8988T (cell line): ENCODE data around the gene TMEM212.
"Not testable (repeated sequence)": the region's sequence is repeated elsewhere in the genome, so short reads cannot be mapped to it uniquely, and the experiment has no call there.

Experiments used
- DNase-seq: peaks from one replicate; pipeline ENCODE4 v3.0.0; 2011

The TMEM212 gene

GRCh38 chr3:171813278-171813896 is 29.8 kb upstream of the TMEM212 start:
- no peak for DNase-seq

DNA sequence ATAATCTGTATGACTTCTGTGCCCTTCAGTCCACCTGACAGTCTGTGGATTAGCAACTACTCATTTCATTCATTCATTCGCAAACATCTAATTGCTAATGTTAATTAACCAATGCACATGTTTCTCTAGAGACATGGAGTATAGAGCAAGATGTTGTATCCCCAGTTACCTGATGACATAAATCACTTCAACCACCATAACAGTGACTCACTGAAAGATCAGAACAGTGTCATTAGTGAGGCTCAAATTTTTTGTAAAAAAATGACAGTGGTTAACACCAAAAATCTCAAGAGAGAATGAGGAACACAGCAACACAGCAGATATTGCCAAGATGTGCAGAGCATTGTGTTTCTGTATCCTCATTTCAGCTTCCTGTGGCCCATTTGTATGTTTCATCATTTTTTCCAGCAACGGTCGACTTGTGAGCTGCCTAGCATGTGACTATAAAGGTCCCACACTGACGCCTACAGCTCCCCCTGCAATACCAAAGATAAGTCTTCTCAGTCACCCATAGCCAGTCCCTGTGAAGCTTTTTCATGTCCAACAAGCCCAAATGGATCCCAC is 29.2 kb upstream of the TMEM212 start:
- no peak for DNase-seq

DNA sequence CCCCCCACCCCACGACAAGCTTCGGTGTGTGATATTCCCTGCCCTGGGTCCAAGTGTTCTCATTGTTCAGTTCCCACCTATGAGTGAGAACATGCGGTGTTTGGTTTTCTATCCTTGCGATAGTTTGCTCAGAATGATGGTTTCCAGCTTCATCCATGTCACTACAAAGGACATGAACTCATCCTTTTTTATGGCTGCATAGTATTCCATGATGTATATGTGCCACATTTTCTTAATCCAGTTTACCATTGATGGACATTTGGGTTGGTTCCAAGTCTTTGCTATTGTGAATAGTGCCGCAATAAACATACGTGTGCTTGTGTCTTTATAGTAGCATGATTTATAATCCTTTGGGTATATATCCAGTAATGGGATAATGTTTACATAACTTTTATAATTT is 28.5 kb upstream of the TMEM212 start:
- DNase-seq: not testable (repeated sequence)

GRCh38 chr3:171815973-171816595 is 27.1 kb upstream of the TMEM212 start:
- no peak for DNase-seq

GRCh38 chr3:171817074-171817800 is 25.9 kb upstream of the TMEM212 start:
- no peak for DNase-seq

- DNase-seq: no peak
These were observed 22.1 kb upstream of the TMEM212 start for GRCh38 chr3:171821044-171821443.

GRCh38 chr3:171821778-171822358 is 21.3 kb upstream of the TMEM212 start:
- DNase-seq: no peak

GRCh38 chr3:171822431-171823106 is 20.6 kb upstream of the TMEM212 start:
- DNase-seq: no peak

DNA sequence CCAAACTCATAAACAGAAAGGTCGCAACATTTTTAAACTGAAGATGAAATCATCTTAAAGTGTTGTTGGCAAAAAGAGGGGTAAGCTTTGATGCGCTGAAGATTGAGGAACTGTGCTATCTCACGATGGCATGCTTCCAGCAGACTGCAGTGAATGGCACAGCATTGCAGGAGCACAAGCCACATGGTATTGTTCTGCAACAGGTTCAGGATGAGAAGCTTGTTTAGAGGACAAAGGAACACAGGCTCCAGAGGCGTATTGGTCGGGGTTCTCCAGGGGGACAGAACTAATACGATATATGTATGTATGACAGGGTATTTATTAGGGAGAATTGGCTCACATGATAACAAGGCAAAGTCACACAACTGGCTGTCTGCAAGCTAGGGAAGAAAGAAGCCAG is 19.0 kb upstream of the TMEM212 start:
- no peak for DNase-seq

DNA sequence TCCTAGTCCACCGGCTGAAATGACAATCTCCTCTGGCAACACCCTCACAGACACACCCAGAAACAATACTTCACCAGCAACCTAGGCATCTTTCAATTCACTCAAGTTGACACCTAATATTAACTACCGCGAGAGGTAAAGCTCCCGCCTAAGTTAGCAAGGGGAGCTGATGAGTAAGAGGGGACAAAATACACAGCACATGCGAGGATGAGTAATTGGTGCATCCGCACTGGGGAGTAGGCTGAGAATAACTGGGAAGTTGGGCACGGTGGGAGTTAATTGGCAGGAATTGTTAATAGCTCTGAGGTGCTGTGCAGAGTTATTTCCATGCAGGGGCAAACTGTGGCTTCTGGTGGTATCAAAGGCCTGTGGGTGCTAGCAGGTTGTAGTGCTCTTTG is 18.3 kb upstream of the TMEM212 start:
- DNase-seq: no peak

GRCh38 chr3:171825222-171825828 is 17.8 kb upstream of the TMEM212 start:
- DNase-seq: no peak

GRCh38 chr3:171827385-171827784 is 15.8 kb upstream of the TMEM212 start:
- no peak for DNase-seq

DNA sequence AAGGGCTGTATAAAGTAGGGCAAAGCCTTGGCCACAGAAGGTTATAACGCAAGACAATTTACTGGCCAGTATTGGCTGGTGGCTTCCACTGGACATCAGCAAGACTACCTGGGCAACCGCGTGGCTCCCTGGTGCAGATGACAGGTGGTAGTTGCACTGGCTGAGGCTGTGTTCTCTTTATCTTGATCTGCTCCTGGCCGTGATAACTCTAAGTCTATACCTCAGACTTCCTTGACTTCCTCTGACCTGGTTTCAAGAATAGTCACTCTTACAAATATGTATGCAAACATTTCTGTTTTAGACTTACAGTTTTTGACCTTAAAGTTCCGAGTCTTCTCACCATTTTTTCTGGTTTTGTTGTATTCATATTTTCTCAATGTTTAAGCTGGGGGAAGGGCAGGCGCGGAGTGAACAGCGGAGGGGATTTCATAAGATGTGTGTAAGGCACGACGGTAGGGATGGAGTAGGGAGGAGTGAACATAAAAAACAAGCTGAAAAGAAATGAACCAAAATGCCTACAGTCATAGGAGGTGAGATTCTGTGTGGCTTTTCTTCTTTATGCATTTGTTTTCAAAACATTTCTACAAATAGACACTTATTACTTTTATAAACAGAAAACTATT is 15.2 kb upstream of the TMEM212 start:
- DNase-seq: no peak

GRCh38 chr3:171828902-171829770 is 14.0 kb upstream of the TMEM212 start:
- no peak for DNase-seq

DNA sequence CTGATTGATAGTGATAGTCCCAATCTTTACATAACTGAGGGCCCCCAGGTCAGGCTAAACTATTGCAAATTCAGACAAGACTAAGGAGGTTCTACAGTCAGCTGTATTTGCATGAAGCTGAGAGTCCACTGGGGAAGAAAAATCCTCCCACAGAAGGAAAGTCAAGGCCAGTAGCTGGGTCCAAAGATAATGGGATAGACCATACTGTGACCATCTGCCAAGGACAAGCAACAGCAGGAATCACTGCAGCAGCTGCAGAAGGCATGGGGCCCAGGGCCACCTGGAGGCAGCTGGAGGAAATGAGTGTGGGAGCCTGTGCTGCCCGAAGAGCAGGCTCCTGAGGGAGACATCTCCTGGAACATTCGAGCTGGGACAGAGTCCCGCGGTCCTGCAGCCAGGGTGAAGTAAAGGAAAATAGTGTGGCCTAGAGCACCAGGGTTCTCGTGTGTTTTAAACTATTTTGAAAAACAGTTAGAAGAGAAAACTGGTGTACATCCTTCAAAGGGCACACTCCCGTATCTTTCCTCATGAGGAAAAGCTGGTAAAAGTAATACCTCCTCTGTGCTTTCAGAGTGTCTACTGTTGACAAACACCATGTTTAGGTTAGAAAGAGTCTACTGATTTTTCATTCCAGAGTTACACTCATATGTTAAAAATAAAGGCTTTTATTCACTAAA is 13.2 kb upstream of the TMEM212 start:
- peak; percentile 36 for DNase-seq

GRCh38 chr3:171830518-171830875 is 12.7 kb upstream of the TMEM212 start:
- no peak for DNase-seq

GRCh38 chr3:171831936-171832335 is 11.2 kb upstream of the TMEM212 start:
- DNase-seq: no peak

DNA sequence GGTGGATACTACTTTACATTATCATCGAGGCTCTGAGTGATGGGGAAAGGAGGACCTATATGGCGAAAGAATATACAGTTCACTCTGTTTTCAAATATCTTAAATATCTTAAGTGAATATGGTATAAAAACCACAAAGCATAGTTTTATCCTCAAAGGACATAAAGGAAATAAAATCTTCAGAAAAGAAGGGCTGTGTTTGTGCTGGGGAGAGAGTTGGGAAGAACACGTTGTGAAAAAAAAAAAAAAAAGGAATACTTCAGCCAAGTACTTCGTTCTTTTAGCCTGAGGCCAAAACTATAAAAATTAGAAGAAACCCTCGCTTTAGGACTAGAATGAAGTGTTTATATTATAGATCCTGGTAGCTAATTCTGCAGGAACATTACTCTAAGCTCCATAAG is 10.2 kb upstream of the TMEM212 start:
- no peak for DNase-seq

DNA sequence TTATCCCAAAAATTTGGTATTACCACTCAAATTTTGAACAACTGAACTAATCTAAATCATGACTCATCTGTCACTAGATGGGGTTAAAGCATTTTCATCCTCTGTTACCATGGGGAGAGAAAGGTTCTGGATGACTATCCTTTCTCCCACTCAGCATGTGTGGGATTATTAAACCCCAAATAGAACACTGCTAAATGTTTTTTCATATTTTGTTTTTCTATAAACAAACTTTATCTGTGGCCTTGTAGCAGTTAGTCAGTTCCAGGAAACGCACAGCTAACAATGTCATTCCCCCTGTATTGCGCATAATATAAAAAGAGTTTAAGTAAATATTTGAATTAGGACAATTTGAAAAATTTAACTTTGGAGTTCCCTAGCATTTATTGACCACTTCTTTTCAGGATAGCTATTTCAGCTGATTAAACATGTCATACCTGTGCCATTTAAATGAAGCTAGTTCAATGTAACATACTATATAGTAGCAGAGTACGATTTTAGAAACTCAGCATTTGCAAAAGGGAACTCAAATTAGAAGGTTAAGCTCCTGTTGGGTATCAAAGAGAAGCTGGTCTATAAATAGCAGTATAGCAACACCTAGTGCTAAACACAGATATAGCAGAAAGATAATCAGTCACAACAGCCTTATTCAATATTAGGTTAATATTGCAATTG is 9.2 kb upstream of the TMEM212 start:
- DNase-seq: no peak

DNA sequence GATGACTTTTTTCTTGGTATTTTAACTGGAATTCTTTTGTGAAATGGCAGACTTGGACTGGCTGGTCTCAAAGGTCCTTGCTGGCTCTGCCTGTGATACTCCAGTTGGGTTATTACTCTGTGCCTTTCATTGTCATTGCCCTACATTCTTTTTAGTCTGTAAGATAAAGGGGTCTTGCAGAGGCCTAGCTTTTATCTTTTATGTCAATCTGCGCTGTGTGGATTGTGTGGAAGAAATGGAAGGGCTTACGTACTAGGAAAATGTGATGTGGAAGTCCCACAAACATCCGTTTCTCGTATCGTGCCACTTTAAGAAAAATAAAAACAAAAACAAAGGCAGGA is 8.7 kb upstream of the TMEM212 start:
- DNase-seq: no peak
